GM18858 (cell line): ENCODE results near the gene ATG16L2.
"Not testable (repeated sequence)": the region's sequence is repeated elsewhere in the genome, so short reads cannot be mapped to it uniquely, and the experiment has no call there.

Experiments
- ATAC-seq: cut with Tn5 transposase; IDR thresholded peaks from one replicate; pipeline ENCODE4 v1.9.1; 2021; ENCODE audit not compliant: unreplicated experiment

The ATG16L2 gene

DNA sequence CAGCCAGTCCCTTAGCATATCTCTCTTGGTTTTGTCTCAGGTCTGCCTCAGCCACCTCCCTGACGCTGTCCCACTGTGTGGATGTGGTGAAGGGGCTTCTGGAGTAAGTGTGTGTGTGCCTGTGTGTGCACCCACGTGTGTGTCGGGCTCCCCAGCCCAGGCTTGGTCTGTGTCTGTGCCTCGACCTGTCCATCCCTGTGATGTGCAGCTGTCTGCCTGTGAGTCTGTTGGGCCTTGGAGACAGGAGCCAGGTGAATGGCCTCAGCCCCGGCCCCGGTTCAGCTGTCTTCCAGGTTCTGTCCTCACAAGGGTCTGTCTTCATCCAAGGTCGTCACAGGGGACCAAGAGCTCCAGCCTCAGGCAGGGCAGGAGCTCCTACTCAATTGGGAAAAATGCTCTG is 9.8 kb downstream of the ATG16L2 start:
- no peak for ATAC-seq

DNA sequence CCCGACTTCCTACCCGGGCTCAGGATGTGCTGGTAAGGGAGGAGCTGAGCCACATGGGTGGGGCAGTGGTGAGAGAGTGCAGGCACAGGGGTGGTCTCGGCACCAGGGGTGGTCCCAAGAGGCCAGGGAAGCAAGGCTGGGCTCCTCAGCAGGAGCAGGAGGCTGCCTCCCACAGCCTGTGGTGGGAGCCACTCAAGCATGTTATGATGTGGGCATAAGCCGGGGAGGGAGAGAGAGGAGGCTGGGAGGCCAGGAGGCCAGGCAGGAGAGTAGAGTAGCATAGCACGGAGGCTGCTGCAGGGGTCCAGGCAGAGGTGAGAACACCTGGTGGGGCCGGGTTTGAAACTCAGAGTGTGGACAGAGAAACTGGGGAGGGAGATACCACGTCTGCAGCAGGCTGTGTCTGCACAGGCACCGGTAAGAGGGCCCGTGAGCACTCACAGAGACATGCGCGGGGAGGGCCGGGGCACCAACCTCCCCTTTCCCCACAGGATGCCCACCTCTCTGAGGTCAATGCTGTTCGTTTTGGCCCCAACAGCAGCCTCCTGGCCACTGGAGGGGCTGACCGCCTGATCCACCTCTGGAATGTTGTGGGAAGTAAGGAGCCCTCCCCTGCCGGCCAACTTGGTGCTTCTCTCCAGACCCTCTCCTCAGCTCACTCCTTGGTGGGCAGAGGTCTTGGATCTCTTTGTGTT is 10.7 kb downstream of the ATG16L2 start:
- no peak for ATAC-seq

DNA sequence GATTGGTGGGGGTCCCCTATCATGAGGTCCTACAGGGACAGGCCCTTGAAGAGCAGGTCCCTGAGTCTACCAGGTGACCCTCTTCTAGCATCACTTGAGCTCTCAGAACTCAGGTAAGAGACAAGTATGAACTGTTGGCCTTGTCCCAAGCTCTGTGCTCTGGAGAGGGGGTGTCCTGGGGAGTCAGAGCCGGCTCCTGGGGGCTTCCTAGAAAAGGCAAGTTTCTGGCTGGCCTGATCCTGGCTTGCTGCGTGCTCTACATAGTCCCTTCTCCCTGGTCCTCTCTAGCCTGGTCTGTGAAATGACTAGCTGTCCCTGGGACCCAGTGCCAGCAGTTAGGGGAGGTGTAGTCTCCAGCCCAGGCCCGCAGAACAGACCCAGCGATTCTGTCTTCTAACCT is 11.4 kb downstream of the ATG16L2 start:
- no peak for ATAC-seq

DNA sequence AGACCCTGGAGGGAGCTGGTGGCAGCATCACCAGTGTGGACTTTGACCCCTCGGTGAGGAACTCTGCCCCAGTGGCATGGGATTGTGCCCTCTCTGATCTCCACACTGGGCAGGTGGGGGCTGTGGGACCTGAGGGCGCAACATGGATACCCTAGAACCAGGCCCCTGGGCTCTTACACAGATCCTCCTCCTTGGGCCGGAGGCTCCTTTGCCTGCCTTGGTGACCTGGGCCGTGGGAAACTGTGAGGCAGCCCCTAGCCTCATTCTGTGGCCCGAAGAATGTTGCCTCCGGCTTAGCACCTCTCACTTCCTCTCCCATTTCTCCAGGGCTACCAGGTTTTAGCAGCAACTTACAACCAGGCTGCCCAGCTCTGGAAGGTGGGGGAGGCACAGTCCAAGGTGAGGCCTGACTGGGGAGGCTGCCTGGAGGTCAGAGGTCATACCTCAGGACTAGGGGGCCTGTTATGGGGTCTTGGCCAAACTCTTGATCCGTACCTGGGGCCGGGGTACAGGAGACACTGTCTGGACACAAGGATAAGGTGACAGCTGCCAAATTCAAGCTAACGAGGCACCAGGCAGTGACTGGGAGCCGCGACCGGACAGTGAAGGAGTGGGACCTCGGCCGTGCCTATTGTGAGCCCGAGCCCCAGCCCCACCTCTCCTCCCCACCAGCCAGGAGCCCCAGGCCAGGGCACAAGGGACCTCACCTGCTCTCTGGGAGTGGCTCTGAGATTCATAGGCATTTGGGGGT is 12.2 kb downstream of the ATG16L2 start:
- no peak for ATAC-seq

DNA sequence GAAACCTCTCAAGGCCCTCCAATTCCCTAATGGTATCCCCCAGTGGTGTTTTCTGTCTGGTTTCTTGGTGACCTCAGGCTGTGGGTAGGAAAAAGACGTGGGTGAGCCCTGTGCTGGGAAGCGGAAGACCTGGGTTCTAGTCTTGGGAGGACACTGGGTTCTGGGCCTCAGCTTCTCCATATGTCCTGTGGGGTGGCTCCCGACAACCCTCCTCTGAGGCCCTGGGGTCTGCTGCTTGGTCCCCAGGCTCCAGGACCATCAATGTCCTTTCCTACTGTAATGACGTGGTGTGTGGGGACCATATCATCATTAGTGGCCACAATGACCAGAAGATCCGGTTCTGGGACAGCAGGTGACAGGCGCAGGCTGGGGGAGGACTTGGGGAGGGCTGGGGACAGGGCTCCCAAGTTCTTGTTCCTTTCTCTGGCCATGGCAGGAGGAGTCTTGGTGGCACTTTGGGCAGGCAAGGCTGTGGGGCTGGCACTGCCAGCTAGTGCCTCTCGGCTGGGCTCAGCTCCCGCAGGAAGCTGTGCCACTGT is 12.8 kb downstream of the ATG16L2 start:
- no peak for ATAC-seq

DNA sequence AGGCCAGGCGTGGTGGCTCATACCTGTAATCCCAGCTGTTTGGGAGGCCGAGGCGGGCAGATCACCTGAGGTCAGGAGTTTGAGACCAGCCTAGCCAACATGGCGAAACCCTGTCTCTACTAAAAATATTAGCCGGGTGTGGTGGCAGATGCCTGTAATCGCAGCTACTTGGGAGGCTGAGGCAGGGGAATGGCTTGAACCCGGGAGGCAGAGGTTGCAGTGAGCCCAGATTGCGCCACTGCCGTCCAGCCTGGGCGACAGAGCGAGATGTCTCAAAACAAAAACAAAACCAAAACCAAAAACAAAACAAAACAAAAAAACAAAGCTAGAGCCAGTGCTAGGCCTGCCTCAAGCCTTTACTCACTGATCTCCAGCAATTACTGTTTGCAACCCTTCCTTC is 13.4 kb downstream of the ATG16L2 start:
- not testable (repeated sequence) for ATAC-seq

DNA sequence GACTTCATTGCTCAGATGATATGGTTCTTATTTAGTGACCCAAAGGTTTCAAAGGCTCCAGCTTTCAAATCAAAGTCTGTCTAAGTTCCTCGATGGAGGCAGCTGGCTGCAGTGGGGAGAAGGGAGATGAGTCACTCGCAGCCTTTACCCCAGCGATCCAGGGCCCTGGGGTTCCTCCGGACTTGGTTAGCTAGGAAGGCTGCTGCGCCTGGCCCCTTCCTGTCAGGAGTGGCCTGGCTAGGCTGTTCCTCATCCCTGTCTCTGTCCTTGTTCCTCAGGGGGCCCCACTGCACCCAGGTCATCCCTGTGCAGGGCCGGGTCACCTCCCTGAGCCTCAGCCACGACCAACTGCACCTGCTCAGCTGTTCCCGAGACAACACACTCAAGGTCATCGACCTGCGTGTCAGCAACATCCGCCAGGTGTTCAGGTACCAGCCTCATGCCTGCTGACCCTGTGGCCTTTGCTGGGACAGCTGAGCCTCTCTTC is 13.9 kb downstream of the ATG16L2 start:
- no peak for ATAC-seq

DNA sequence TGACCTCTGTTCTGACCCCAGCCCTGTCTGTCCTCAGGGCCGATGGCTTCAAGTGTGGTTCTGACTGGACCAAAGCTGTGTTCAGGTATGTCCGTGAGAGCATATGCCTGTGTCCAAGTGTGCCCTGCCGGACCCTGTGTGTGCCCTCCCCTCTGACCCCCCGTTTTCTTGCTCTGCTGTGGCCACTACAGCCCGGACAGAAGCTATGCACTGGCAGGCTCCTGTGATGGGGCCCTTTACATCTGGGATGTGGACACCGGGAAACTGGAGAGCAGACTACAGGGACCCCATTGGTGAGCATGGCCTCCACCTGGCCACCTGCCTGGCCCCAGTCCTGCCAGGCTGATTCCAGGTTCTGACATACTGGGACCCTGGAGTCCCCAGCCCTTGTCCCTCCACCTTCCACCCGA is 14.5 kb downstream of the ATG16L2 start:
- ATAC-seq, result no peak

DNA sequence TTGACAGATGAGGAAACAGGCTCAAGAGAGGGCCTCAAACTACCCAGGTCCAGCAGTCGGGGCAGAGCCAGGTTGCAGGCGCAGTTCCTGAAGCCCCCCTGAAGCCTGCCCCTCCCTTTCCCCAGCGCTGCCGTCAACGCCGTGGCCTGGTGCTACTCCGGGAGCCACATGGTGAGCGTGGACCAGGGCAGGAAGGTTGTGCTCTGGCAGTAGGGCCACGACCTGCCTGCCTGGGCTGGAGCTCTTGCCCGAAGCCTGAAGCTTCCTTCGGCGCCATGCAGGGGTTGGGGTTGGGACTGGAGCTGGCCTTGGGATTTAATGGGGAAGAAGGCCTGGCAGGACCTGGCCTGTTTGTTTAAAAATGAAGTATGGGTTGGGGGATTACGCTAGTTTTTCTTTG is 15.0 kb downstream of the ATG16L2 start:
- ATAC-seq, result no peak

DNA sequence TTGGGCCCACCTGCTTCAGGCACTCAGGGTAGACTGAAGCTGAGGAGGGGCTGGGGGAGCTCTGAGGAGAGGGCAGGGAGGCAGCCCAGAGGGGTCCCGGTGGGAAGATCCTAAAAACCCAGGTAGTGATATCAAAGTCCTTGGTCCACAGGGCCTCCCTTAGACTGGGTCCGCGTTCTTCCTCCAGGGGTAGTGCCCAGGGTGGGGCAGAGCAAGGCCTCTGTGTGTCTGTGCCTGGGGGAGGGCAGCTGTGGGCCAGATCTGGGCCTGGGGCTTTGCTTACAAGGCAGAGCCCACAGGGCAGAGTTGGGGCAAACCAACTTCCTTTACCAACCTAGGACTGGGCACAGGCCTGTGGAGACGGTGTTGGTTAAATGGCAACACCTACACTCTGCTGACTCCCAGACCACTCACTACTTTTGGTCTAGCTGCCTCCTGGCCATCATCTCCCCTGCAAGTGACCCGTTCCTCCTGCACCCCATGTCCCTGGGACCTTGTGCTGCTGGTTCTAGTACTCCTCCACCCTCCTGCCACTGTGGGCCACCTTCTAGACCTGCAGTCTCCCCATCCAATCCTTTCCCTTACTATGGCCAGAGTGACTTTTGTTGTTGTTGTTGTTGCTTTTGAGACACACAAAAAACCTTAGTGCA is 15.8 kb downstream of the ATG16L2 start:
- ATAC-seq, result no peak

DNA sequence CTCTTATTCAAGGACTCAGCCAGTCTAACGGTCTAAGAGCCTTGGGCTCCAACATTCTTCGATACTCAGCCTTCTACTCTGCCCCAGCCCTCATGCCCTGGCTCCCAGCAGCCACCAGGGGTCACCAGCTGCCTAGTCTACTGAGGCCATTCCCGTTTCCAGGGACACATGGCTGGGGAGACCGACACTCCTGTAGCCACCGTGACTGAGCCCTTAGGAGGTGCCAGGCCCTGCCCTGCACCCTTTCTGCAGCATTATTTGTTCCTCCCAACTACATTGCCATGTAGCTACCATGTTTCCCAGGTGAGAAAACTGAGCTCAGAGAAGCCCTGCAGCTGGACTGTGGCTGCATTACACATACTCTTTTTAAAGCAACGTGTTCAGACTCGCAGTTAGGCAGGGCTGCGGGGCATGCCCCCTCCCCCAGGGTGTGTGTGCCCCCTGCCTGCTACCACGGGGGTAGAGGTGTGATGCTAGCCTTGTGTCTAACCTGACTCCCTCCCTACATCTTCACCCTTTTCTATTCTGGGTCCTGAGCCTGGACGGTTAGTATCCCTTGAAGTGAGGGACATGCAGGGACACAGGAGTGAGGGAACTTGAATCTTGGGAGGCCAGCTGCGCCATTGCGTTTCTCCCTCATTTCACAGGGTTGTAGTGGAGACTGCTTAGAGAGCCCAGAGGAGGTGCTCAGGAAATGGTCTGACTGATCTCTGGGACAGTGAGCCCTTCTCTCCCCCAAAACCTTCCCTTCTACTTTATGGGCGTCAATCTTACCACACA is 17.5 kb downstream of the ATG16L2 start:
- ATAC-seq, result no peak

DNA sequence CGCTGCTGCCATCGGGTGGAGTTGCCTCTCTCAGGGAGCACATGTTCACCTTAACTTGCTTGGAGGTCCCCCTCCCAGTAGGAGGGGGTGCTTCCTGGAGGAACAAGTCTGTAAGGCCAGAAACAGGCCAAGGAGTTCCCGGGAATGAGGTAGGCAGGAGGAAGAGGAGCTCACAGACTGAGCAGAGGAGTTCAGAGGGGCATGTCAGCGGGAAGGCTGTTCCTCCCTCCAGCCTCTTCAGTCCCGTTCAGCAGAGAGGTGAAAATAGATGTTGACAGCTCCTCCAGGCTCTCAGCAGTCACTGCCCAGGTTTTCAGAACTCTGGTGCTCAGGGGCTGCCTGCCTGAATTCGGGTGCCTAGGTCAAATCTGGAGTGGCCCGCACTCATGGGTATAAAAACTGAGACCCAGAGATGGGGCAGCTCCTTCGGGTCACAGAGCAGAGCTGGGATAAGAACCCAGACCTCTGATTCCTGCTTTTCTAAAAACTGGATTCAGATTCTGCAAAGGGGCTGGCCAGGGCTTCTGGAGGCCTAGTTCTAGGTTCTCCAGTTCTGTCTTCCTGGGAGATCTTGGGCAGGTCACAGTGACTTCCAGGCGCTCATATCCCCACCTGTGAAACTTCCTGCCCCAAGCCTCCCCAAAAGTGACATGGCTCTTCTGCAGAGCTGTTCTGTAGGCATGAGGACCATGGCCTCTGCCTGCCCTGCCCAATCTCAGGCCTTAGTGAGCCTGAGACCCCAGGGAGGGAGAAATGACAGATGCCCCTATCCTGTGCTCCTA is 18.3 kb downstream of the ATG16L2 start:
- ATAC-seq, result no peak

DNA sequence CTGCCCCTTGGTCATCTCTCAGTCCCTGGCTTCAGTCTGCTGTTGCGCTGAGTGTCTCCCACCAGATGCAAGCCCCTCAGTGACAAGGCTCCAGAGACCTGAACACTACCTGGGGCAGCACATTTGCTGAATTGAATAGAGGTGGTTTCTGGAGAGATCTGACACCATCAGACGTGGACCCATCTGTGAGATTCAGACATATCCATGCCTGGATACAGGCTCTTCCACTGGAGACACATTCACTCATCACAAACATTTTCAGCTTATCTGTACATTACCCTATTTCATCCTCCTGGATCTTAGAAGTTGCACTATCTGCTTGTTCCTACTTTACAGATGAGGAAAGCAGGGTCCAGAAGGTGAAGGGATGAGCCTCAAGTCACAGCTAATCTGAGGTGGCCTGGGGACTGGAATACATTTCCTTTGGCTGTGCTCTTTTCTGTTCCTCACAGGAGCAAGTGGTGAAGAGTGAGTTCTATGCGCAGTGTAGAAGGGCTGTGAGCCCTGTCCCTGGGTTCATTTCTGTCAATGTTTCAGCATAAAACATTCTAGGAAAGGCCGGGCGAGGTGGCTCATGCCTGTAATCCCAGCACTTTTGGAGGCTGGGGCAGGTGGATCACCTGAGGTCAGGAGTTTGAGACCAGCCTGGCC is 19.0 kb downstream of the ATG16L2 start:
- no peak for ATAC-seq

DNA sequence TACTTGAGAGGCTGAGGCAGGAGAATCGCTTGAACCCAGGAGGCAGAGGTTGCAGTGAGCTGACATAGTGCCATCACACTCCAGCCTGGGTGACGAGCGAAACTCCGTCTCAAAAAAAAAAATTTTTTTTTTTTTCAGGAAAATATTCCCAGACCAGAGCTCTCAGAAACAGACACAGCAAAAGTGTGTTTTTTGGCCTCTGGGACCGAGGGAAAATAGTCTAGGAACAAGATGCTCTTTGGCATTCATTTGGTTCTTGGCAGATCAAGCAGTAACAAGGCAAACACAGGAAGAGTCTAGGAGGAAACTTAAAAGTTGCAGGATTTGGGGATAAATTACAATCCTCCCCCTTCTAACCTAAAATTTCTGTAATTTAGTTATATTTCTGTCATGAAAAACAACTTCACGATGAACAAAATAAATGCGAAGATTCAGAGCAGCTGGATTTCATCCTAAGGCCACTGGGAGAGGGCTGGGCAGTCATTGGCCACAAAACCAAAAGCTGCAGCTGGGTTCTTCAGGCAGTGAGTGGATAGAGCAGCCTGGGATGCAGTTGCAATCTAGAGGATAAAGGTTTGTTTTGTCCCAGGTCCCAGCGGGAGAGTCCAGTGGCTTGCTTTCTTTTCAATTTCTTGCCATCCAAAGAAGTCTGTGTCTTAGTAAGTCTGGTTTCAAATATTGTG is 19.7 kb downstream of the ATG16L2 start:
- no peak for ATAC-seq

DNA sequence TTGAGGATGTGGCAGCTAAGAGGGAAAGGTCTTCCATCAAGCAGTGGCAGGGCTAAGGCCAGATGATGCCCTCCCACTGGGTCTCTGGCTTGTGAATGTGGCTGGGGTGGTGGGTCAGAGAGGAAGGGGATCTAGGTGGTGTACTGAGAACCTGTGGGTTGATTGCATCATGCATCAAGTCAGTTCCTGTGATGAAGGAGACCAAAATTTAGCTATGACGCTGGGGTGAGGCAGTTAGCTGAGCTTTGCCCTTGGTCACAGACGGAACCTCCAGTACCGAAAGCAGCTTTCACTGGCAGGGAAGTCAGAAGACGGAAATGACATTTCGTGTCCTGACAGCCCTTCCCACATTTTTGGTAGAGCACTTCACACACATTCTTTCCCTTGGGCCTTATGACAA is 20.7 kb downstream of the ATG16L2 start:
- ATAC-seq, result no peak

DNA sequence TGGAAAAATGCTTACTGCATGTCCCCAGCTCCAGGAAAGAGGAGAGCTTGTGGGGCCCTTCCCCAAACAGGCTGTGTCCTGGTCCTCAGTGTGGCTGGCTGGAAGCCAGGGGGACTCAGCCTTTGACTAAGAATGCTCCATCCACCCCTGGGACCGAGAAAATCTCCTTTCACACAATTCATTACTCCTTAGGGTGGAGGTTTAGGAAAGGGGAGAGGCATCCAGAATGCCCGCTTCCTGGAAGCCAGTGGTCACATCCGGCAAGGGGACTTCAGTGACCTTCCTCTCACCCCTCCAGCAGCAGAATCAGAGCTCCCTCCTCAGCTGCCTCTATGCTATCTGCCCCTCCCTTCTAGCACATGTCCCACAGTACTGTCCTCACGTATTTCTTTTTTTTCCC is 21.9 kb downstream of the ATG16L2 start:
- no peak for ATAC-seq

DNA sequence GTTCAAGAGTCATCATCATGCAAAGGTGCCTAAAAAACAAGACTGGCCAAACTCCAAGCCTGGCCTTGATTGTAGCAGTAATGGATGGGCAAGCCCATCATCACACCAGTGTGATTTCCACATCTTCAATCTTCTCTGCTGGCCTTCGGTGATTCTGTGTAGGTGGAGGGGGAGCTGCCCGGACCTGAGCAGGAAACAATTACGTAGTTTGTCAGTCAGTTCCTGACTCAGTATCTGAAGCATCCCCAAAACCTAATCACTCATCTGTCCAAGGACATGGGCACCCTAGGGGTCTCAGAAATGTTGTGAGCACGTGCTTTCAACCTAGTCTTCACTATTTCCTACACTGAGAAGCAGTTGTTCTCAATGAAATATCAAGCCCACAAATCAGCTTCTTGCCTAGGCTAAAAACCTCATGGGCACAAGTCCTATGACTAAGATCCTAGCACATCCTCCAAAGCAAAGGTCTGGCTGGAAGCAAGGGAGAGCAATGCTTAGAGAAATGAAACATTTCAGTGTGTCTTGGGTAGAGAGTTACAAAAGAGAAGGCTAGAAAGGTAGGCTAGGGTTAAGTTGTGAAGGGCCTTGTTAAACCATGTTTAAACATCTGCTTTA is 24.6 kb downstream of the ATG16L2 start:
- ATAC-seq, result no peak

DNA sequence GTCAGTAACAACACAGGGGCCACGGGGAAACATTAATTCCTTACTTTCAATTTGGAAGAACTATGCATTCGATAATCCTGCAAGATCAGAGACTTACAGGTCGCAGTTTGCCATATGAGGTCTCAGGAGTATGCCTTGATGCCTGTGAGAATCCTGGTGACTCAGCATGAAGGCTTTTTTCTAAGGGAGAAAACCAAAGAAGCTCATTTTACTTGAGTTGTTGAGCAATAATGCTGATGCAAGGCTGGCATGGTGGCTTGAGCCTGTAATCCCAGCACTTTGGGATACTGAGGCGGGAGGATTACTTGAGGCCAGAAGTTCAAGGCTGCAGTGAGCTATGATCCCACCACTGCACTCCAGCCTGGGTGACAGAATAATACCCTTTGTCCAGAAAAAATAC is 26.6 kb downstream of the ATG16L2 start:
- ATAC-seq, result no peak

DNA sequence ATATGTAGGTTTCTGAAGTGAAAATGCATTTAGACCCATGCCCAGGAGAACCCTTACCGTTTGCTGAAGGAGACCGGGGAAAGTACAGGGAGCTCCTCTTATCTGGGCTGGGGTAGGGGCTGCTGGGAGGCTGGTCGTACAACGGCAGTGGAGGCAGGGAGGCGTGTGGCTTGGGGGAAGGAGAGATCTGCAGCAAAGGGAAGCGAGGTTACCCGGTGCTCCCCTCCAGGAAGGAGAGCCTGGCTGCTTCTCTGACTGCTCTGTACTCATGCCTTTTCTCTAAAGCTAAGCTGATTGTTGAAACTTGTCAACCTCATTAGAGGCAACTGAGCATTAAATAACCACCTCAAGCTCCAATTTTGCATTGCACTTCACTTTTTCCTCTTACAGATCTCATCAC is 27.2 kb downstream of the ATG16L2 start:
- no peak for ATAC-seq
